Progenitor cell of endocrine pancreas (in vitro differentiated cells): ENCODE measurements around the gene HLA-DQB2. TPM values are rescaled to one million over a fixed set of nuclear protein-coding genes. Genes with fewer than 3 reads are reported as not detected.
A peak's percentile ranks its signal among the peaks of the same experiment; 100 is the strongest.
"Not testable (repeated sequence)": the region's sequence is repeated elsewhere in the genome, so short reads cannot be mapped to it uniquely, and the experiment has no call there.

Experiments
- DNase-seq: peaks from one replicate; pipeline ENCODE4 v3.0.0; 2021; ENCODE audit warnings: low spot score; ENCODE audit not compliant: unreplicated experiment
- H3K27ac Mint-ChIP-seq: 2 replicates; pipeline ENCODE4 v1.8.0; 2021; ENCODE audit warnings: mild to moderate bottlenecking, moderate library complexity, mixed read lengths
- H3K27me3 Mint-ChIP-seq: 2 replicates; pipeline ENCODE4 v1.8.0; 2021; ENCODE audit warnings: mixed read lengths
- H3K36me3 Mint-ChIP-seq: 2 replicates; pipeline ENCODE4 v1.8.0; 2022; ENCODE audit warnings: mixed read lengths; ENCODE audit not compliant: insufficient read depth
- H3K4me1 Mint-ChIP-seq: 2 replicates; pipeline ENCODE4 v1.8.0; 2021; ENCODE audit warnings: low read depth, mixed read lengths
- H3K4me3 Mint-ChIP-seq: 2 replicates; pipeline ENCODE4 v1.8.0; 2021; ENCODE audit warnings: low read depth, mild to moderate bottlenecking, moderate library complexity, mixed read lengths
- H3K9me3 Mint-ChIP-seq: 2 replicates; pipeline ENCODE4 v1.8.0; 2021; ENCODE audit warnings: low read depth, mixed read lengths
- long read RNA-seq: library from polyadenylated mRNA; unstranded; transcript quantifications from one replicate; pipeline ENCODE4 v2.0.0, GENCODE V29; 2020
- total RNA-seq: library from RNA; stranded (reverse); gene quantifications from 2 replicates; pipeline ENCODE4 v1.2.1, GENCODE V29; 2021
- TF ChIP-seq, protein P1 (sequence below): fragments of 200-600 bp; sonication (generic); IDR thresholded peaks from one replicate; pipeline ENCODE4 v1.5.0; 2021; ENCODE audit warnings: antibody characterized with exemption, mild to moderate bottlenecking; ENCODE audit not compliant: unreplicated experiment

Gene HLA-DQB2
- not detected in 2 replicates for total RNA-seq
- long read RNA-seq = 0 reads

DNA sequence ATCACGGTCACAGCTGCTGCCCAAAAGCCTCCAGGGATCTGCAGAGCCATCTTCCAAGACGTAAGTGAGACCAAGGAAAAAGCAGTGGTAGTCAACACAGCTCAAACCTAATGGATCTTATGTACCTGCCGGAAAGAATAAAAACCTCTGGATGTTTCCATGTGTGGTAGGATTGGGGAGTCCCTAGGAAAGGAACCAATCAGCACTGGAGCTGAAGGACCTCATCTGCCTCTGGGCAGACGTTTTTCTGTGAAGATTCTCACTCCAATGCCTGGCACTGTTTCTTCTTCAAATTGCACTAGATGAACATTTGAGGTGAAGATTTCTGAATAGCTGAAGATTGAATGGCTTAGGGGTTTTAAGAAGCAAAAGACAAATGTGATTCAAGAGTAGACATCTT is at the start of gene HLA-DQB2:
Gene HLA-DQB2 (minus strand): TSS at position 112 of the 400 bp plus-strand sequence. CDS start 62 bp downstream, at position 50.
- Mint-ChIP-seq H3K36me3 (no peaks in the 10 kb centered on the region), H3K4me1 (no peaks in the 10 kb centered on the region), H3K27ac (no peak within 1 kb of the TSS), H3K9me3 (no peaks in the 10 kb centered on the region), H3K27me3 (peaks cover 22% of the 10 kb centered on the region), H3K4me3 (no peak within 1 kb of the TSS)
- no peak for DNase-seq
- TF ChIP-seq, protein P1, sequence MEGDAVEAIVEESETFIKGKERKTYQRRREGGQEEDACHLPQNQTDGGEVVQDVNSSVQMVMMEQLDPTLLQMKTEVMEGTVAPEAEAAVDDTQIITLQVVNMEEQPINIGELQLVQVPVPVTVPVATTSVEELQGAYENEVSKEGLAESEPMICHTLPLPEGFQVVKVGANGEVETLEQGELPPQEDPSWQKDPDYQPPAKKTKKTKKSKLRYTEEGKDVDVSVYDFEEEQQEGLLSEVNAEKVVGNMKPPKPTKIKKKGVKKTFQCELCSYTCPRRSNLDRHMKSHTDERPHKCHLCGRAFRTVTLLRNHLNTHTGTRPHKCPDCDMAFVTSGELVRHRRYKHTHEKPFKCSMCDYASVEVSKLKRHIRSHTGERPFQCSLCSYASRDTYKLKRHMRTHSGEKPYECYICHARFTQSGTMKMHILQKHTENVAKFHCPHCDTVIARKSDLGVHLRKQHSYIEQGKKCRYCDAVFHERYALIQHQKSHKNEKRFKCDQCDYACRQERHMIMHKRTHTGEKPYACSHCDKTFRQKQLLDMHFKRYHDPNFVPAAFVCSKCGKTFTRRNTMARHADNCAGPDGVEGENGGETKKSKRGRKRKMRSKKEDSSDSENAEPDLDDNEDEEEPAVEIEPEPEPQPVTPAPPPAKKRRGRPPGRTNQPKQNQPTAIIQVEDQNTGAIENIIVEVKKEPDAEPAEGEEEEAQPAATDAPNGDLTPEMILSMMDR = no peak

DNA sequence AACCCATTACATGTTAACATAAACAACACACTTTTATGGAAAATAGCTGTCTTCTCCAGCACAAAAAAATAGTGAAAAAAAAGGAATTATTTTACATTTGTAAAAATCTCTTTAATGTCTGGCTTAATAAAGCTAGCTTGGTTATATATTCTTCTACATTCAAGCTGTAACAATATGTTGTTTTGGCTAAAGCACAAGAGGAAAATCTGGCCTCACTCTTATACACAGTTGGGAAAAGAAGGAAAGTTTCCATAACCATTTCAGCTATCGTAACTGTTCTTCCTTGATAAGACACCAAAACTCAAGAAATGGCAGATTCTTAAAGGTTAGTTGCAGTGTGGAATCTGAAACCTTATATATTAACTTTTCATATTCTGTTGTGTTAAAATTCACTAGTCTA is 45.8 kb upstream of the HLA-DQB2 start:
- no peaks in the 10 kb centered on the region for H3K4me1 Mint-ChIP-seq

DNA sequence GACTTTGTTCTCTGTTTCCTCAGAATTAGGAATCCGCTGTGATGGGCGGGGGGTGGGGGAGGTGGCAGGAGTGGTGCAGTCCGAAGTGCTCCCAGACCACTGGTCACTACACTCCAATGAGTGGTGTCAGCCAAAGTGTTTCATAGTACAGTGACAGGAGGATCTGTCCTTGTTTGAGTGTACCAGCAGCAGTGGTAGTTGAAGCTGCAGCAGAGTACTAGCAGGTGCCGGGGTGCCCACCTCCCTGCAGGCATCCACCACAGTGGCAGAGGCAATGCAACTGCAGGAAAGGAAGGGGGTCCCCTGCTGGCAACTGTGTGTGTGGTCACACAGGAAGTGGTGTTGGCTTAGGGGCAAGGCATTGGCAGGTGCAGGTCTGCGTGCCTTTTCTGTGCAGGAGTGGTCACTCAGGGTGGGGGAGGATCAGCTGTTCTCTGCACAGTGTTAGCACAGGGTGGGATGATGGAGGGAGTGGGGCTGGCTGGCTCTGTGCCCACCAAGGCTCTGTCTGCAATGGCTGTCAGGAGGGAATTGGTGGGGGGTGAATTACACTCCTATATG is 43.8 kb upstream of the HLA-DQB2 start:
- Mint-ChIP-seq H3K27ac (no peak overlapping the region), H3K4me3 (no peak overlapping the region), H3K4me1 (no peaks in the 10 kb centered on the region), H3K9me3 (no peaks in the 10 kb centered on the region), H3K27me3 (peaks cover 48% of the 10 kb centered on the region), H3K36me3 (no peaks in the 10 kb centered on the region)
- TF ChIP-seq, protein P1 = peak; percentile 18
- DNase-seq = no peak

More for the DNA sequence above, 45.8 kb upstream of the HLA-DQB2 start:
- Mint-ChIP-seq H3K4me3 (no peak overlapping the region), H3K36me3 (no peaks in the 10 kb centered on the region), H3K9me3 (no peaks in the 10 kb centered on the region), H3K27ac (no peak overlapping the region), H3K27me3 (peaks cover 42% of the 10 kb centered on the region)
- TF ChIP-seq, protein P1 = no peak
- no peak for DNase-seq

DNA sequence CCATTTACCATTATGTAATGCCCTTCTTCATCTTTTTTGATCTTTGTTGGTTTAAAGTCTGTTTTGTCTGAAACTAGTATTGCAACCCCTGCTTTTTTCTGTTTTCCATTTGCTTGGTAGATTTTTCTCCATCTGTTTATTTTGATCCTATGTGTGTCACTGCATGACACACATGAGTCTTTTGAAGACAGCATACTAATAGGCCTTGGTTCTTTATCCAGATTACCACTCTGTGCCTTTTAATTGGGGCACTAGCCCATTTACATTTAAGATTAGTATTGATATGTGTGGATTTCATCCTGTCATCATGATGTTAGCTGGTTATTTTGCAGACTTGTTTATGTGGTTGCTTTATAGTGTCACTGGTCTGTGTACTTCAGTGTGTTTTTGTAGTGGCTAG is 42.1 kb upstream of the HLA-DQB2 start:
- not testable (repeated sequence) for H3K9me3 Mint-ChIP-seq, H3K4me3 Mint-ChIP-seq, H3K36me3 Mint-ChIP-seq, DNase-seq, H3K27ac Mint-ChIP-seq, H3K4me1 Mint-ChIP-seq
- peaks cover 58% of the 10 kb centered on the region for H3K27me3 Mint-ChIP-seq

GRCh38 chr6:32803416-32803815 is 40.1 kb upstream of the HLA-DQB2 start:
- TF ChIP-seq, protein P1 = no peak
- DNase-seq = no peak
- peaks cover 4% of the 10 kb centered on the region for H3K9me3 Mint-ChIP-seq
- H3K36me3 Mint-ChIP-seq = no peaks in the 10 kb centered on the region
- no peaks in the 10 kb centered on the region for H3K4me1 Mint-ChIP-seq
- H3K4me3 Mint-ChIP-seq = no peak overlapping the region
- H3K27me3 Mint-ChIP-seq = peaks cover 65% of the 10 kb centered on the region
- no peak overlapping the region for H3K27ac Mint-ChIP-seq

DNA sequence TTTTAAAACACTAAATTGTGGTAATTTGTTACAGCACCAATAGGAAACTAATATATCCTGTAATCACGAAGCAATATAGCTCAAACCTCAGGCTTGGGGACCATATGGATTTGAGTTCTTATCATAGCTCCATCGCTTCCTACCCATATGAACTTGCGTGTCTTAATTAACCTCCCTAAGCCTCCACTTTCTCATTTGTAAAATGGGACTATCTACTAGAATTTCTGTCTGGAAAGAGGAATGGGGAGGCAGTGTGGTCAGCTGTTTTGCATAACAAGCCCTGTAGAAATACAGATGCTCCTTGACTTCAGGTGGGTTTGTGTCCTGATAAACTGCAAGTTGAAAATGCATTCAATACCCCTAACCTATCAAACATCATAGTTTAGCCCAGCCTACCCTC is 36.4 kb upstream of the HLA-DQB2 start:
- Mint-ChIP-seq H3K27me3 (peaks cover 77% of the 10 kb centered on the region), H3K27ac (no peak overlapping the region), H3K9me3 (peaks cover 4% of the 10 kb centered on the region), H3K36me3 (no peaks in the 10 kb centered on the region), H3K4me3 (no peak overlapping the region), H3K4me1 (peaks cover 2% of the 10 kb centered on the region)
- DNase-seq = no peak
- TF ChIP-seq, protein P1 = no peak
